ENCODE measurements around the gene METTL9. TPM values are rescaled to one million over a fixed set of nuclear protein-coding genes. Genes with fewer than 3 reads are reported as not detected.

METTL9 gene
- total and polyA plus RNA-seq, 9 of the 15 experiments (the other 6 are each of a cell fraction or from before 2014, with no cell fraction given) = 12.2 to 107 (median 79.1) TPM

GRCh38 chr16:21611556-21612384 lies 12.4 kb downstream of the METTL9 start (continued):
- TF ChIP-seq, protein P1, sequence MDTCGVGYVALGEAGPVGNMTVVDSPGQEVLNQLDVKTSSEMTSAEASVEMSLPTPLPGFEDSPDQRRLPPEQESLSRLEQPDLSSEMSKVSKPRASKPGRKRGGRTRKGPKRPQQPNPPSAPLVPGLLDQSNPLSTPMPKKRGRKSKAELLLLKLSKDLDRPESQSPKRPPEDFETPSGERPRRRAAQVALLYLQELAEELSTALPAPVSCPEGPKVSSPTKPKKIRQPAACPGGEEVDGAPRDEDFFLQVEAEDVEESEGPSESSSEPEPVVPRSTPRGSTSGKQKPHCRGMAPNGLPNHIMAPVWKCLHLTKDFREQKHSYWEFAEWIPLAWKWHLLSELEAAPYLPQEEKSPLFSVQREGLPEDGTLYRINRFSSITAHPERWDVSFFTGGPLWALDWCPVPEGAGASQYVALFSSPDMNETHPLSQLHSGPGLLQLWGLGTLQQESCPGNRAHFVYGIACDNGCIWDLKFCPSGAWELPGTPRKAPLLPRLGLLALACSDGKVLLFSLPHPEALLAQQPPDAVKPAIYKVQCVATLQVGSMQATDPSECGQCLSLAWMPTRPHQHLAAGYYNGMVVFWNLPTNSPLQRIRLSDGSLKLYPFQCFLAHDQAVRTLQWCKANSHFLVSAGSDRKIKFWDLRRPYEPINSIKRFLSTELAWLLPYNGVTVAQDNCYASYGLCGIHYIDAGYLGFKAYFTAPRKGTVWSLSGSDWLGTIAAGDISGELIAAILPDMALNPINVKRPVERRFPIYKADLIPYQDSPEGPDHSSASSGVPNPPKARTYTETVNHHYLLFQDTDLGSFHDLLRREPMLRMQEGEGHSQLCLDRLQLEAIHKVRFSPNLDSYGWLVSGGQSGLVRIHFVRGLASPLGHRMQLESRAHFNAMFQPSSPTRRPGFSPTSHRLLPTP (IDR thresholded peaks at IDR 0.05; ENCODE audit: borderline replicate concordance, extremely low read depth, insufficient read length) = no peak
- TF ChIP-seq ZNF184 (CRISPR knock-in tag; IDR thresholded peaks at IDR 0.05) = no peak
- no peak for TF ChIP-seq ZNF445 (CRISPR knock-in tag; IDR thresholded peaks at IDR 0.05; ENCODE audit: low read depth)
- TF ChIP-seq ZNF253 (CRISPR knock-in tag; conservative IDR thresholded peaks at IDR 0.05) = no peak
- peak; percentile 46 to 83 for TF ChIP-seq NCOA2 (IDR thresholded peaks at IDR 0.05; ENCODE audit: partially characterized antibody in 2 of 2)
- TF ChIP-seq TEAD1 (CRISPR knock-in tag; IDR thresholded peaks at IDR 0.05) = 0 out of 4 replicates have a peak, but pooled peaks of 1 of the 2 experiments have one; percentile 48
- TF ChIP-seq, protein P2, sequence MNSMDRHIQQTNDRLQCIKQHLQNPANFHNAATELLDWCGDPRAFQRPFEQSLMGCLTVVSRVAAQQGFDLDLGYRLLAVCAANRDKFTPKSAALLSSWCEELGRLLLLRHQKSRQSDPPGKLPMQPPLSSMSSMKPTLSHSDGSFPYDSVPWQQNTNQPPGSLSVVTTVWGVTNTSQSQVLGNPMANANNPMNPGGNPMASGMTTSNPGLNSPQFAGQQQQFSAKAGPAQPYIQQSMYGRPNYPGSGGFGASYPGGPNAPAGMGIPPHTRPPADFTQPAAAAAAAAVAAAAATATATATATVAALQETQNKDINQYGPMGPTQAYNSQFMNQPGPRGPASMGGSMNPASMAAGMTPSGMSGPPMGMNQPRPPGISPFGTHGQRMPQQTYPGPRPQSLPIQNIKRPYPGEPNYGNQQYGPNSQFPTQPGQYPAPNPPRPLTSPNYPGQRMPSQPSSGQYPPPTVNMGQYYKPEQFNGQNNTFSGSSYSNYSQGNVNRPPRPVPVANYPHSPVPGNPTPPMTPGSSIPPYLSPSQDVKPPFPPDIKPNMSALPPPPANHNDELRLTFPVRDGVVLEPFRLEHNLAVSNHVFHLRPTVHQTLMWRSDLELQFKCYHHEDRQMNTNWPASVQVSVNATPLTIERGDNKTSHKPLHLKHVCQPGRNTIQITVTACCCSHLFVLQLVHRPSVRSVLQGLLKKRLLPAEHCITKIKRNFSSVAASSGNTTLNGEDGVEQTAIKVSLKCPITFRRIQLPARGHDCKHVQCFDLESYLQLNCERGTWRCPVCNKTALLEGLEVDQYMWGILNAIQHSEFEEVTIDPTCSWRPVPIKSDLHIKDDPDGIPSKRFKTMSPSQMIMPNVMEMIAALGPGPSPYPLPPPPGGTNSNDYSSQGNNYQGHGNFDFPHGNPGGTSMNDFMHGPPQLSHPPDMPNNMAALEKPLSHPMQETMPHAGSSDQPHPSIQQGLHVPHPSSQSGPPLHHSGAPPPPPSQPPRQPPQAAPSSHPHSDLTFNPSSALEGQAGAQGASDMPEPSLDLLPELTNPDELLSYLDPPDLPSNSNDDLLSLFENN (IDR thresholded peaks at IDR 0.05; ENCODE audit: low read depth in 2 of 2, low read length in 2 of 2) = 0 out of 4 replicates have a peak, but pooled peaks of 1 of the 2 experiments have one; percentile 53
- no peak for TF ChIP-seq BDP1 (IDR thresholded peaks at IDR 0.05; ENCODE audit: insufficient read depth, insufficient read length)
- TF ChIP-seq JUND (IDR thresholded peaks at IDR 0.05; ENCODE audit: borderline replicate concordance, low read depth, low read length) = peak; percentile 70; the same call in 1 of the 2 replicates
- no peak; the same call in 1 of the 3 replicates for TF ChIP-seq JUND (tag; IDR thresholded peaks at IDR 0.05; ENCODE audit: borderline replicate concordance, low read depth, low read length)
- TF ChIP-seq ZBTB7A (IDR thresholded peaks at IDR 0.05; ENCODE audit: borderline replicate concordance, control insufficient read depth, low read depth, low read length) = no peak
- TF ChIP-seq PTBP1 (IDR thresholded peaks at IDR 0.05; ENCODE audit: low read depth, low read length) = no peak
- no peak for TF ChIP-seq RBM25 (IDR thresholded peaks at IDR 0.05; ENCODE audit: low read depth, low read length, severe bottlenecking)
- no peak for TF ChIP-seq ZNF277 (CRISPR knock-in tag; IDR thresholded peaks at IDR 0.05; ENCODE audit: borderline replicate concordance)
- peak; percentile 68; the same call in 1 of the 2 replicates for TF ChIP-seq ATF7 (IDR thresholded peaks at IDR 0.05)
- no peak for TF ChIP-seq RBM15 (IDR thresholded peaks at IDR 0.05; ENCODE audit: insufficient read depth, low read length)
- no peak for TF ChIP-seq TAF1 (IDR thresholded peaks at IDR 0.05; ENCODE audit: control insufficient read depth, extremely low read depth, insufficient read depth, low read length, severe bottlenecking)
- TF ChIP-seq TCF3 (CRISPR knock-in tag; IDR thresholded peaks at IDR 0.05) = peak; percentile 89
- peak; percentile 86 for TF ChIP-seq SMARCA4 (IDR thresholded peaks at IDR 0.05)

Measured in K562 (cell line).